WERI-Rb-1 (cell line): ENCODE results near the gene B3GLCT.

Experiments
- DNase-seq: peaks from one replicate; pipeline ENCODE4 v3.0.0-alpha.2; 2020
- H3K27ac ChIP-seq: fragments of 250-450 bp; sonication (Bioruptor Pico); 2 replicates; pipeline ENCODE4 v1.5.1; 2020; ENCODE audit warnings: mild to moderate bottlenecking, moderate library complexity
- H3K27me3 ChIP-seq: fragments of 250-450 bp; sonication (Bioruptor Pico); 2 replicates; pipeline ENCODE4 v1.5.1; 2021; ENCODE audit warnings: mild to moderate bottlenecking, low read depth, moderate library complexity; ENCODE audit not compliant: insufficient read depth, severe bottlenecking
- H3K36me3 ChIP-seq: fragments of 250-450 bp; sonication (Bioruptor Pico); 2 replicates; pipeline ENCODE4 v1.5.1; 2020; ENCODE audit warnings: mild to moderate bottlenecking, moderate library complexity
- H3K4me3 ChIP-seq: 2 replicates; pipeline ENCODE4 v1.5.1; 2011; ENCODE audit warnings: low read depth, mild to moderate bottlenecking, control low read depth, low read length
- H3K9me3 ChIP-seq: fragments of 250-450 bp; sonication (Bioruptor Pico); 2 replicates; pipeline ENCODE4 v1.5.1; 2021; ENCODE audit warnings: mild to moderate bottlenecking, moderate library complexity; ENCODE audit not compliant: severe bottlenecking
- CTCF ChIP-seq: IDR thresholded peaks from 2 replicates; pipeline ENCODE4 v1.5.1; 2011; ENCODE audit warnings: low read depth, mild to moderate bottlenecking, control low read depth, inconsistent platforms, low read length

B3GLCT gene

GRCh38 chr13:31310786-31311185 lies 111.0 kb downstream of the B3GLCT start:
- no peaks in the 10 kb centered on the region for H3K9me3 ChIP-seq
- H3K27me3 ChIP-seq, result no peaks in the 10 kb centered on the region
- no peak overlapping the region for H3K4me3 ChIP-seq
- TF ChIP-seq CTCF, result no peak
- no peak for DNase-seq
- H3K36me3 ChIP-seq, result no peaks in the 10 kb centered on the region
- no peak overlapping the region for H3K27ac ChIP-seq

- Histone ChIP-seq H3K9me3 (no peaks in the 10 kb centered on the region), H3K27me3 (no peaks in the 10 kb centered on the region), H3K4me3 (no peak overlapping the region), H3K36me3 (no peaks in the 10 kb centered on the region), H3K27ac (no peak overlapping the region)
- no peak for DNase-seq
- TF ChIP-seq CTCF, result no peak
These were observed 112.1 kb downstream of the B3GLCT start for GRCh38 chr13:31311921-31312320.

- H3K36me3 ChIP-seq, result no peaks in the 10 kb centered on the region
- H3K27ac ChIP-seq, result no peak overlapping the region
- DNase-seq, result no peak
- no peak for TF ChIP-seq CTCF
- no peaks in the 10 kb centered on the region for H3K9me3 ChIP-seq
- H3K27me3 ChIP-seq, result no peaks in the 10 kb centered on the region
- H3K4me3 ChIP-seq, result no peak overlapping the region
These were observed 115.2 kb downstream of the B3GLCT start for GRCh38 chr13:31314961-31315360.

- Histone ChIP-seq H3K27me3 (no peaks in the 10 kb centered on the region), H3K4me3 (no peak overlapping the region), H3K27ac (no peak overlapping the region), H3K9me3 (no peaks in the 10 kb centered on the region), H3K36me3 (no peaks in the 10 kb centered on the region)
- no peak for DNase-seq
- no peak for TF ChIP-seq CTCF
These were observed 121.2 kb downstream of the B3GLCT start for GRCh38 chr13:31320946-31321345.

- Histone ChIP-seq H3K4me3 (no peak overlapping the region), H3K27me3 (no peaks in the 10 kb centered on the region), H3K27ac (no peak overlapping the region), H3K36me3 (no peaks in the 10 kb centered on the region), H3K9me3 (no peaks in the 10 kb centered on the region)
- no peak for TF ChIP-seq CTCF
- DNase-seq, result no peak
These were observed 121.7 kb downstream of the B3GLCT start for GRCh38 chr13:31321457-31321856.

- no peaks in the 10 kb centered on the region for H3K9me3 ChIP-seq
- no peaks in the 10 kb centered on the region for H3K36me3 ChIP-seq
- DNase-seq, result no peak
- no peak overlapping the region for H3K27ac ChIP-seq
- no peaks in the 10 kb centered on the region for H3K27me3 ChIP-seq
- TF ChIP-seq CTCF, result no peak
- no peak overlapping the region for H3K4me3 ChIP-seq
These were observed 122.3 kb downstream of the B3GLCT start for GRCh38 chr13:31322026-31322425.
